Fibroblast of villous mesenchyme (primary cell): ENCODE results near the gene TRPT1. TPM values are rescaled to one million over a fixed set of nuclear protein-coding genes. Genes with fewer than 3 reads are reported as not detected.
A peak's percentile ranks its signal among the peaks of the same experiment; 100 is the strongest.

Source experiments
- DNase-seq: peaks from one replicate; pipeline ENCODE4 v3.0.0-alpha.2; 2010; ENCODE audit warnings: low read depth
- H3K4me3 ChIP-seq: 2 replicates; pipeline ENCODE4 v1.5.1; 2011; ENCODE audit warnings: low read depth, mild to moderate bottlenecking, low read length
- total RNA-seq: library from RNA; depleted of rRNA; stranded (reverse); fragments of >200 nt; gene quantifications from 2 replicates; pipeline ENCODE4 v1.2.3, GENCODE V29; 2012
- TF ChIP-seq, protein P1 (sequence below): IDR thresholded peaks from 2 replicates; pipeline ENCODE4 v1.5.1; 2012; ENCODE audit warnings: low read depth, mild to moderate bottlenecking, low read length; ENCODE audit not compliant: insufficient read depth

Gene TRPT1
- total RNA-seq, 1 donor, result 32.4 TPM

DNA sequence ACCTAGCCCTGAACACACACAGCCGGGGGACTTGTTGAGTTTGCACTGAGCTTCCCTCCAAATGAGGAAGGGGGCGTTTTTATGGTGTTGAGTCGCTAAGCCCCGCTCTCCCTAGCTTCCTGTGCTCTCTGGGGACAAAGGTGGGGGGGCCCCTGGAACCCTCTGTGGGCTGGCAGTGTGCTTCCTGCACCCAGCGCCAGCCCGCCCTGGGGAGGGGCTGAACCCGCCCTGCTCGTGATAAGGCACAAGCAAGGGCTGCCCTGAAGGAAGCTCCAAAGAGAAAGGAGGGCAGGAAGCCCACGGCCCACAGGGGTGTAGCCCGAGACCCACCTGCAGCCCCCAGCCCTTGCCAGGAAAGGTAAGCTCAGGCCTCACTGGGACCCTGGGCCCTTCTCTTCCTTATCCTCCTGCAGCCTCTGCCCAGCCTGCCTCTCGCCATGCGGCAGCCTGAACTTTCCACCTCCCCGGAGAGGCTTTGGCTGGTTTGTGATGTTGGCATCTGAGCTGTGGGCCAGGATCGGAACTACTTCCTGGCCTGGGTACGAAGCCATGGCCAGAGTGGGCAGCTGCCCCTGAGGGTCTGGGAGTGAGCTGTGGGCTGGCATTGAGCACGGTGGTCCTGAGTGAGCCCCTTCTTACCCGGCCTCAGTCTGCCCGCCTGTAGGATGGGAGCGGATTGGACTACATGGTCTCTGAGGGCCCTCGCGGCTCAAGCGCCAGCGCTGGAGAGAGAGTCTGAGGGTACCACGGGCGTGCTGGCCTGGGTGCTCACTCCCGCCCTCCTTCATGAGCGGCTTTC lies 19.3 kb downstream of the TRPT1 start, which contains the start of gene FERMT3:
FERMT3 (plus strand) TSS at position 265 of the 799 bp plus-strand sequence. CDS start 644 bp downstream, outside the sequence.
- TF ChIP-seq, protein P1, sequence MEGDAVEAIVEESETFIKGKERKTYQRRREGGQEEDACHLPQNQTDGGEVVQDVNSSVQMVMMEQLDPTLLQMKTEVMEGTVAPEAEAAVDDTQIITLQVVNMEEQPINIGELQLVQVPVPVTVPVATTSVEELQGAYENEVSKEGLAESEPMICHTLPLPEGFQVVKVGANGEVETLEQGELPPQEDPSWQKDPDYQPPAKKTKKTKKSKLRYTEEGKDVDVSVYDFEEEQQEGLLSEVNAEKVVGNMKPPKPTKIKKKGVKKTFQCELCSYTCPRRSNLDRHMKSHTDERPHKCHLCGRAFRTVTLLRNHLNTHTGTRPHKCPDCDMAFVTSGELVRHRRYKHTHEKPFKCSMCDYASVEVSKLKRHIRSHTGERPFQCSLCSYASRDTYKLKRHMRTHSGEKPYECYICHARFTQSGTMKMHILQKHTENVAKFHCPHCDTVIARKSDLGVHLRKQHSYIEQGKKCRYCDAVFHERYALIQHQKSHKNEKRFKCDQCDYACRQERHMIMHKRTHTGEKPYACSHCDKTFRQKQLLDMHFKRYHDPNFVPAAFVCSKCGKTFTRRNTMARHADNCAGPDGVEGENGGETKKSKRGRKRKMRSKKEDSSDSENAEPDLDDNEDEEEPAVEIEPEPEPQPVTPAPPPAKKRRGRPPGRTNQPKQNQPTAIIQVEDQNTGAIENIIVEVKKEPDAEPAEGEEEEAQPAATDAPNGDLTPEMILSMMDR, result no peak
- DNase-seq, result no peak
- H3K4me3 ChIP-seq, result peak within 1 kb of the TSS; percentile 24

DNA sequence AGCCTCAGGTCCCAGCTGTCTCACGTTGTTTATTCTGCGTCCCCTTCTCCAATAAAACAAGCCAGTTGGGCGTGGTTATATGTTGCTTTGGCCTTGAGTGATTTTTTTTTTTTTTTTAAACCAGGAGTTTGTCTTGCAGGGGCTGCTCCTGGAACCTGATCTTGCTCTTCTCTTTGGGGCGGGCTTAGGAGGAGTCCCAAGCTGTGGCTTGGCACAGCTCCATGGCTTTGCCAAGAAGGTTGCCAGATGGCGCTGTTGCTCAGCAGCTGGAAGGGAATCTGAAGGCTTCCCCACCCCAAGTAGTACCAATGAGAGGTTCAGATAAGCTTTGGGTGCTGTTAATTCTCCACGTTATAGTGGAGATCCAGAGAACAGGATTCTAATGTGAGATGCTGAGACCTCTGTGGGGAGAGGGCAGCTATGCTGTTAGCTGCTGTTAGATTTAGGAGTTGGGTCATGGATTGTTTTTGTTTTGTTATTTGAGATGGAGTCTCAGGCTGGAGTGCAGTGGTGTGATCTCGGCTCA lies 21.5 kb downstream of the TRPT1 start:
- peak; percentile 98 for DNase-seq
- TF ChIP-seq, protein P1, result peak; percentile 68
- H3K4me3 ChIP-seq, result no peak overlapping the region

DNA sequence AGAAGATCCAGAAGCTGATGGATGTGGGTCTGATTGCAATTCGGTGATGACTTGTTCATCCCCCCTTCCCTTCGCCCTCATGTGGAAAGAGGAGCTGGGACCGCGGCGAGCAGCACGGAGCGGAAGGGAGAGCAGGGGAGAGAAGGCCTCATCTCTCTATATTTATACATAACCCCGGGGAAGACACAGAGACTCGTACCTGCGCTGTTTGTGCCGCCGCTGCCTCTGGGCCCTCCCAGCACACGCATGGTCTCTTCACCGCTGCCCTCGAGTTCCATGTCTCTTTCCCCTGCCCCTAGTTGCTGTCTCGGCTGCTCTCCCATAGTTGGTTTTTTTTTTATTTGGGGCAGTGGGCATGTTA lies 21.9 kb downstream of the TRPT1 start:
- DNase-seq, result no peak

DNA sequence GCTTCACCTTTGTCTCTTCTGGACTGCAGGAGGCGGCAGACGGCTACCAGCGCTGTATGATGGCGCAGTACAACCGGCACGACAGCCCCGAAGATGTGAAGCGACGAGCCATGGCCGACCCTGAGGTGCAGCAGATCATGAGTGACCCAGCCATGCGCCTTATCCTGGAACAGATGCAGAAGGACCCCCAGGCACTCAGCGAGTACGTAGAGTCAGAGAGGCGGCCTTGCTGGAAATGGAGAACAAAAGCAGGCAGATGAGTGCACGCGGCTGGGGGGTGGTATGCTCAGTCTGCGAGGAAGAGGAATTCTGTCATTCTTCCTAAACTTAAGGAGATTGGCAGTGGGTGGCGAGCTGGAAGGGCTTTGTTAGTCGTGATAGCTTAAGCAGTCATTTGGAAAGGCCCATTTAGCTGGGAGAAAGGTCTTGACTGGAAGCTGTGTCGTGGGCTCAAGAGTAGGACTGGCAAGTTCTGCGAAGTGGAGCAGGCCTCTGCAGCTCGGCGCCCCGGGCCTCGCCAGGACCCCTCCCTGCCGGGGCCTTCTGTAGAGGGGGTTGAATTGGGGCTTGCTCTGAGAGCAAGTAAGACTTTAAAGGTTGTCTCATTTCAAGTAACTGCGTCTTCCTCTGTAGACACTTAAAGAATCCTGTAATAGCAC lies 22.4 kb downstream of the TRPT1 start:
- H3K4me3 ChIP-seq, result no peak overlapping the region
- TF ChIP-seq, protein P1, result no peak
- no peak for DNase-seq

More for the DNA sequence above, 21.9 kb downstream of the TRPT1 start:
- H3K4me3 ChIP-seq, result no peak overlapping the region
- TF ChIP-seq, protein P1, result no peak

DNA sequence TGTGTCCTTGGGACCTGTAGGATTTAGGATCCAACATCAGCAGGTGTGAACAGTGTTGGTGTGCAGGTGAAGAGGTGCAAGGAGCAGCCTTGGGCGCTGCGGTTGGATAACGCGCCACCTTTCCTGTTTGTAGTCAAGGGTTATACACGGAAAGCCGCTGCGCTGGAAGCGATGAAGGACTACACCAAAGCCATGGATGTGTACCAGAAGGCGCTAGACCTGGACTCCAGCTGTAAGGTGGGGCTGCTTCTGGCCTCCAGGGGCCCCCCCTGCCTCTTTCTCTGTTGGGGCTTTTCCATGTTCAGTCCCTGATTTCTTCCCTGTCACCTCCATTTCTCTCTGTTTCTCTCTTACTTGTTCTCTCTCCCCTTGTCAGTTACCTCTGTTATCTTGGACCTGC lies 23.0 kb downstream of the TRPT1 start:
- TF ChIP-seq, protein P1, result no peak
- no peak overlapping the region for H3K4me3 ChIP-seq
- DNase-seq, result no peak

DNA sequence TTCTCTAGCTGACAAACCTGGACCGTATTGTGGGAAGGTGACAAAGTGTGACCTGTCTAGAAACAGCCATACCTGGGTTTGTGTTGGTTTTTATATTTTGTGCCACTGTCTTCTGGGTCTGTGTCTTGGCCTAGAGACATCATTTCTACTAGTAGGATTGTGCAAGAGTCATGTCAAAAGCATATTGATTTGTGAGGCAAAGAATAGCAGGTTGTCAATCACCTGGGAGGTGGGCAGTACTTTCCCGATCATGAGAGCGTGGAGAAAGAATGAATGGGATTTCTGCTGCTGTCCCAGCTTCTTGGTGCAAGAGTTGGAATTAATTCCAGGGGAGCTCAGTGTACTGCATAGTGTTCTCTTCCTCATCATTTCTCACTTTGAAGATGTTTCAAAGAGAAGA lies 24.4 kb downstream of the TRPT1 start:
- DNase-seq, result no peak
- TF ChIP-seq, protein P1, result no peak
- no peak overlapping the region for H3K4me3 ChIP-seq
